Lower leg skin (tissue), 4 donors: Measurements from ENCODE around the gene ECM1. TPM values are rescaled to one million over a fixed set of nuclear protein-coding genes. Genes with fewer than 3 reads are reported as not detected.

Experiments used
- DNase-seq, 2 donors: peaks; one replicate each; pipeline ENCODE4 v3.0.0-alpha.2; 2019; ENCODE audit warnings: low spot score in 2 of 2
- H3K4me3 ChIP-seq: fragments of 200-600 bp; sonication (generic); 2 replicates; pipeline ENCODE4 v1.5.1; 2017; ENCODE audit warnings: mild to moderate bottlenecking, low read depth; ENCODE audit not compliant: poor library complexity, severe bottlenecking
- POLR2A ChIP-seq, 2 donors: fragments of 450-650 bp; IDR thresholded peaks; one replicate each; pipeline ENCODE4 v1.6.1; 2016 to 2017; ENCODE audit warnings: antibody characterized with exemption in 2 of 2, mild to moderate bottlenecking in 1 of 2, moderate library complexity in 1 of 2
- WGBS, 2 donors: methylation state at CpG; one replicate each; pipeline ENCODE4 v1.1.5; 2018; 5-methylcytosine and 5-hydroxymethylcytosine counted together
- intact Hi-C: fragments of 100-400 bp; cut with DNase I; formaldehyde crosslinking; loops from one replicate; pipeline ENCODE4 v1.15.0; 2023; ENCODE audit warnings: low total_unique reads
- total RNA-seq, 4 donors: library from RNA; depleted of rRNA; stranded (reverse); fragments of >200 nt; gene quantifications; one replicate each; pipeline ENCODE4 v1.1.0, GENCODE V29; 2016
- TF ChIP-seq, protein P1 (sequence below), 3 donors: fragments of 450-650 bp; IDR thresholded peaks; one replicate each; pipeline ENCODE4 v1.5.1; 2016; ENCODE audit warnings: antibody characterized with exemption in 3 of 3, mild to moderate bottlenecking in 3 of 3, moderate library complexity in 2 of 3

The ECM1 gene
- total RNA-seq, 4 donors from 2014 or later, result 64.1 to 131 (median 86.2) TPM

DNA sequence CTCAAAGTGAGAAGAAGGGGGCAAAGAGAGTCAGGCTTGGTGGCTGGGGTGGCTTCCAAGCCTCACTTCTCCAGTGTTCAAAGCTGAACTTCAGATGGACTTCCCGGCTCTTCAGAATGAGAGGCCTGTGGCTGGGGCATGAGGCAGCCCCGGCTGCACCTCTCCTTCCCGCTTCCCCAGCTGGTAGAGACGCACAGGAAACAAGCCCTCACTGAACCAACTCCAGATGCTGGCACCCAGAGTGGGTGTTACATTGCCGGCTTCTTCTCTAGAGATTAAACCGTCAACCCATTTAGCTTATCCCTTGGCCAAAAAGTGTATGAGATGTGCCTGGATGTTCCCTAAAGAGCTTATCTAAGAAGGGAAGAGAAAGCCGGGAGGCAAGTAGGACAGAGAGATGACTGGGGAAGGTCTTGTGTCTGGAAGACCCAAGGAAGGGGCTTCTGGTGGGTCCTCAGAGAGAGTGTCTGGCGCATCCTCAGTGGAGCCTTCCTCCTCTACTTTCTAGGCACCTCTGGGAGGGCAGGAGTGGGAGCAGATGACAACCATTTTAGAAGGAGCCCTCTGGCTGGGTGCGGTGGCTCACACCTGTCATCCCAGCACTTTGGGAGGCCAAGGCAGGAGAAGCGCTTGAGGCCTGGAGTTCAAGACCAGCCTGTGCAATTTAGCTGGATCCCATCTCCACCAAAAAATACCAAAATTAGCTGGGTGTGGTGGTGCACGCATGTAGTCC is 43.3 kb downstream of the ECM1 start:
- intact Hi-C loops, result loop anchor here (10.0 kb wide), 1 partner anchor 444 kb away; no protein-coding TSS in a partner anchor
- no peak for DNase-seq
- TF ChIP-seq, protein P1, sequence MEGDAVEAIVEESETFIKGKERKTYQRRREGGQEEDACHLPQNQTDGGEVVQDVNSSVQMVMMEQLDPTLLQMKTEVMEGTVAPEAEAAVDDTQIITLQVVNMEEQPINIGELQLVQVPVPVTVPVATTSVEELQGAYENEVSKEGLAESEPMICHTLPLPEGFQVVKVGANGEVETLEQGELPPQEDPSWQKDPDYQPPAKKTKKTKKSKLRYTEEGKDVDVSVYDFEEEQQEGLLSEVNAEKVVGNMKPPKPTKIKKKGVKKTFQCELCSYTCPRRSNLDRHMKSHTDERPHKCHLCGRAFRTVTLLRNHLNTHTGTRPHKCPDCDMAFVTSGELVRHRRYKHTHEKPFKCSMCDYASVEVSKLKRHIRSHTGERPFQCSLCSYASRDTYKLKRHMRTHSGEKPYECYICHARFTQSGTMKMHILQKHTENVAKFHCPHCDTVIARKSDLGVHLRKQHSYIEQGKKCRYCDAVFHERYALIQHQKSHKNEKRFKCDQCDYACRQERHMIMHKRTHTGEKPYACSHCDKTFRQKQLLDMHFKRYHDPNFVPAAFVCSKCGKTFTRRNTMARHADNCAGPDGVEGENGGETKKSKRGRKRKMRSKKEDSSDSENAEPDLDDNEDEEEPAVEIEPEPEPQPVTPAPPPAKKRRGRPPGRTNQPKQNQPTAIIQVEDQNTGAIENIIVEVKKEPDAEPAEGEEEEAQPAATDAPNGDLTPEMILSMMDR (IDR thresholded peaks at IDR 0.05), result no peak
- no peak for TF ChIP-seq POLR2A (IDR thresholded peaks at IDR 0.05)
- H3K4me3 ChIP-seq, result no peak overlapping the region
- WGBS, 2 donors, result 56 to 59% methylated on average over 11 of the region's 11 CpGs

DNA sequence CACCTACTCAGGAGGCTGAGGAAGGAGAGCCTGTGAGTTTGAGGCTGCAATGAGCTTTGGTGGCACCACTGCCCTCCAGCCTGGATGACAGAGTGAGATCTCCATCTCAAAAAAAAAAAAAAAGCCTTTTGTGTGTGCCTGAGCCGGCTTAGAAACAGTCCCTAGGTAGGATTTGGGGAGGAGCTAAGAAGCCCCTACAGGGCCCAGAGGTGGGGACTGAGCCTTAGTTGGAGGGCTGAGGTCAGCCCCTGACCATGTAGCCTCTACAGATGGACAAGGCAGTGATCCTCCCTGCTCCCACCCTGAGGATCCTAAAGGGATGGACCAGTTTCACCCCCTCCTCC is 43.8 kb downstream of the ECM1 start:
- WGBS, 2 donors, result 44 to 47% methylated on average over 1 of the region's 1 CpG
- no peak overlapping the region for H3K4me3 ChIP-seq
- DNase-seq, result no peak
- intact Hi-C loops, result loop anchor here (10.0 kb wide), 1 partner anchor 443 kb away; no protein-coding TSS in a partner anchor
- TF ChIP-seq, protein P1 (IDR thresholded peaks at IDR 0.05), result no peak
- TF ChIP-seq POLR2A (IDR thresholded peaks at IDR 0.05), result no peak

DNA sequence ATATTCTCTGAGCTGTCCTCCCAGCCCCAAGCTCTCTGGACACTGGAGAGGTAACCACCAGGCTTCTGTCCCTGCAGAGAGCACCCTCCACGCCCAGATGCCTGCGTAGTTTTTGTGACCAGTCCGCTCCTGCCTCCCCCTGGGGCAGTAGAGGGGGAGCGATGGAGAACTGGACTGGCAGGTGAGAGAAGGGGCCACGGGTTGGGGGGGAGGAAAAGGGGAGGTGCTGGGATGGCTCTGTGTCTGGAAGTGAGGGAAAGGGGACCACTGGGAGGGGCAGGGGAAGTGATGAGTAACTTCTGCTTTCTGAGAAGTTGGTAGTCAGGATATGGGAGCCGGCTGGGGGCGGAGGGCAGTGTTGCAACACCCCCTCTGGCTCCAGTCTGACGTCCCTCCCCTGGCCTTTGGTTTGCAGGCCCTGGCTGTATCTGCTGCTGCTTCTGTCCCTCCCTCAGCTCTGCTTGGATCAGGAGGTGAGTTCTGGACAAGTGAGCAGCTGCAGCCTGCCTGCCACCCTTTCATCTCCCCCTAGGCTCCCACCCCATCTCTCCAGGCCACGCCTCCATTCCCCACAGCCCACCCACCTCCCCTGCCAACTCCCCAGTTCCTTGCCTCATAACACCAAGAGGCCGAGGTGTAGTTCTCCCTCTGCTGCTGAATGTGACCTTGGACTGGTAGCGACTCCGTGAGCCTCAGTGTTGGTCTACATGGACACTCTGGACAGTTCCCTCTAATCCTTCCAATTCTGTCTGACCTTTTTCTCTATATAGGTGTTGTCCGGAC is 44.4 kb downstream of the ECM1 start:
- TF ChIP-seq POLR2A (IDR thresholded peaks at IDR 0.05), result no peak
- TF ChIP-seq, protein P1 (IDR thresholded peaks at IDR 0.05), result no peak
- H3K4me3 ChIP-seq, result no peak overlapping the region
- DNase-seq, result peak; percentile 93 to 97
- 28 to 35% methylated on average over 13 of the region's 13 CpGs for WGBS, 2 donors
- intact Hi-C loops, result loop anchor here (10.0 kb wide), 1 partner anchor 442 kb away; no protein-coding TSS in a partner anchor

DNA sequence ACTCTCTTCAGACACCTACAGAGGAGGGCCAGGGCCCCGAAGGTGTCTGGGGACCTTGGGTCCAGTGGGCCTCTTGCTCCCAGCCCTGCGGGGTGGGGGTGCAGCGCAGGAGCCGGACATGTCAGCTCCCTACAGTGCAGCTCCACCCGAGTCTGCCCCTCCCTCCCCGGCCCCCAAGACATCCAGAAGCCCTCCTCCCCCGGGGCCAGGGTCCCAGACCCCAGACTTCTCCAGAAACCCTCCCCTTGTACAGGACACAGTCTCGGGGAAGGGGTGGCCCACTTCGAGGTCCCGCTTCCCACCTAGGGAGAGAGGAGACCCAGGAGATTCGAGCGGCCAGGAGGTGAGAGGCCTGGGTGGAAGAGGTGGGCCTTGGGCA is 45.0 kb downstream of the ECM1 start:
- H3K4me3 ChIP-seq, result no peak overlapping the region
- TF ChIP-seq, protein P1 (IDR thresholded peaks at IDR 0.05), result no peak
- no peak for TF ChIP-seq POLR2A (IDR thresholded peaks at IDR 0.05)
- no peak for DNase-seq
- WGBS, 2 donors, result 70 to 76% methylated on average over 12 of the region's 12 CpGs
- intact Hi-C loops, result loop anchor here (10.0 kb wide), 1 partner anchor 442 kb away; no protein-coding TSS in a partner anchor

DNA sequence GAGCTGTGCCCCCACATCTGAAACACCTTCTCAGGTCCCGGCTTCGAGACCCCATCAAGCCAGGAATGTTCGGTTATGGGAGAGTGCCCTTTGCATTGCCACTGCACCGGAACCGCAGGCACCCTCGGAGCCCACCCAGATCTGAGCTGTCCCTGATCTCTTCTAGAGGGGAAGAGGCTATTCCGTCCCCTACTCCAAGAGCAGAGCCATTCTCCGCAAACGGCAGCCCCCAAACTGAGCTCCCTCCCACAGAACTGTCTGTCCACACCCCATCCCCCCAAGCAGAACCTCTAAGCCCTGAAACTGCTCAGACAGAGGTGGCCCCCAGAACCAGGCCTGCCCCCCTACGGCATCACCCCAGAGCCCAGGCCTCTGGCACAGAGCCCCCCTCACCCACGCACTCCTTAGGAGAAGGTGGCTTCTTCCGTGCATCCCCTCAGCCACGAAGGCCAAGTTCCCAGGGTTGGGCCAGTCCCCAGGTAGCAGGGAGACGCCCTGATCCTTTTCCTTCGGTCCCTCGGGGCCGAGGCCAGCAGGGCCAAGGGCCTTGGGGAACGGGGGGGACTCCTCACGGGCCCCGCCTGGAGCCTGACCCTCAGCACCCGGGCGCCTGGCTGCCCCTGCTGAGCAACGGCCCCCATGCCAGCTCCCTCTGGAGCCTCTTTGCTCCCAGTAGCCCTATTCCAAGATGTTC is 45.6 kb downstream of the ECM1 start:
- intact Hi-C loops, result loop anchor here (10.0 kb wide), 1 partner anchor 441 kb away; no protein-coding TSS in a partner anchor
- H3K4me3 ChIP-seq, result no peak overlapping the region
- WGBS, 2 donors, result 69 to 79% methylated on average over 20 to 23 of the region's 23 CpGs
- TF ChIP-seq POLR2A (IDR thresholded peaks at IDR 0.05), result no peak
- TF ChIP-seq, protein P1 (IDR thresholded peaks at IDR 0.05), result no peak
- DNase-seq, result no peak
